A549 (cell line): ENCODE measurements around the gene TGIF1. TPM values are rescaled to one million over a fixed set of nuclear protein-coding genes. Genes with fewer than 3 reads are reported as not detected.

Experiments
- ATAC-seq, 2 experiments: fragments of 200-7000 bp in 1 of 2; fragments of >200 bp in 1 of 2; cut with Nextera tagmentation in 1 of 2; cut with Tn5 transposase in 1 of 2; 3 replicates each; pipeline versions ENCODE4 v1.8.0 to v1.9.1; 2018 to 2020; ENCODE audit warnings: mild to moderate bottlenecking in 1 of 2, moderate library complexity in 1 of 2
- CTCF ChIA-PET: fragments of 300-600 bp; sonication (Branson Sonifier 250); formaldehyde crosslinking; extraction: SDS; loops from one replicate; lab custom pipeline; 2021; ENCODE audit warnings: antibody characterized with exemption, inconsistent platforms; lab: Yijun Ruan, JAX
- POLR2A ChIA-PET: fragments of 350-600 bp; formaldehyde crosslinking; extraction: SDS; loops from one replicate; lab custom pipeline; 2021; ENCODE audit warnings: antibody characterized with exemption, inconsistent platforms; lab: Yijun Ruan, JAX
- DNase-seq, 2 experiments: peaks; one replicate each; pipeline versions ENCODE4 v3.0.0 to v3.0.0-alpha.2; 2011 to 2016; ENCODE audit warnings: low read depth in 1 of 2, low spot score in 1 of 2
- FAIRE-seq: peaks from 2 replicates; lab custom pipeline; 2011; peaks lifted over from hg19 to GRCh38; lab: Jason Lieb, UNC
- H3K27ac ChIP-seq, 2 experiments: fragments of >200 bp; sonication (Bioruptor Twin); formaldehyde crosslinking; 3 replicates each; pipeline ENCODE4 v1.5.1; 2016 to 2017
- H3K4me1 ChIP-seq: fragments of >200 bp; sonication (Bioruptor Twin); formaldehyde crosslinking; 3 replicates; pipeline ENCODE4 v1.6.1; 2016
- H3K4me2 ChIP-seq: fragments of >200 bp; sonication (Bioruptor Twin); formaldehyde crosslinking; 3 replicates; pipeline ENCODE4 v1.6.1; 2016
- H3K4me3 ChIP-seq: fragments of >200 bp; sonication (Bioruptor Twin); formaldehyde crosslinking; 3 replicates; pipeline ENCODE4 v1.5.1; 2016
- H3K9me3 ChIP-seq: fragments of >200 bp; sonication (Bioruptor Twin); formaldehyde crosslinking; 3 replicates; pipeline ENCODE4 v1.6.1; 2016
- BHLHE40 ChIP-seq: IDR thresholded peaks from 2 replicates; pipeline ENCODE4 v1.6.1; 2012; ENCODE audit warnings: low read depth, low read length, inconsistent platforms
- EHMT2 ChIP-seq: fragments of 200-600 bp; sonication (generic); IDR thresholded peaks from 2 replicates; pipeline ENCODE4 v1.6.1; 2016; ENCODE audit warnings: antibody characterized with exemption, low read depth, mild to moderate bottlenecking, moderate library complexity
- EP300 ChIP-seq, 2 experiments: fragments of >200 bp; sonication (Bioruptor Twin); formaldehyde crosslinking; IDR thresholded peaks; 2 replicates in 1 of 2; 3 replicates in 1 of 2; pipeline ENCODE4 v1.6.1; 2016 to 2017
- FOXS1 ChIP-seq: fragments of 250-450 bp; sonication (Bioruptor Pico); IDR thresholded peaks from 2 replicates; pipeline ENCODE4 v1.5.0; 2020; ENCODE audit warnings: mild to moderate bottlenecking, moderate library complexity
- GATA3 ChIP-seq: IDR thresholded peaks from 2 replicates; pipeline ENCODE4 v1.6.1; 2012; ENCODE audit warnings: borderline replicate concordance
- HOXB5 ChIP-seq: fragments of 250-450 bp; sonication (Bioruptor Pico); IDR thresholded peaks from 2 replicates; pipeline ENCODE4 v1.5.0; 2020; ENCODE audit warnings: mild to moderate bottlenecking, moderate library complexity
- KDM1A ChIP-seq: fragments of 200-600 bp; sonication (generic); IDR thresholded peaks from 2 replicates; pipeline ENCODE4 v1.6.1; 2016; ENCODE audit warnings: low read depth, mild to moderate bottlenecking
- NFE2L2 ChIP-seq: fragments of 150-350 bp; conservative IDR thresholded peaks from 2 replicates; pipeline ENCODE4 v1.6.1; 2014; ENCODE audit warnings: low read length
- NPAS2 ChIP-seq: fragments of 250-450 bp; sonication (Bioruptor Pico); IDR thresholded peaks from 2 replicates; pipeline ENCODE4 v1.8.0; 2022; ENCODE audit warnings: mild to moderate bottlenecking, moderate library complexity, borderline replicate concordance
- NR3C1 ChIP-seq: fragments of >200 bp; sonication (Bioruptor Twin); formaldehyde crosslinking; IDR thresholded peaks from 3 replicates; pipeline ENCODE4 v1.6.1; 2017
- PBX3 ChIP-seq: IDR thresholded peaks from 2 replicates; pipeline ENCODE4 v1.6.1; 2012
- POLR2A ChIP-seq: IDR thresholded peaks from 2 replicates; pipeline ENCODE4 v1.6.1; 2012; ENCODE audit warnings: mild to moderate bottlenecking, low read length
- RCOR1 ChIP-seq: fragments of 150-350 bp; IDR thresholded peaks from 2 replicates; pipeline ENCODE4 v1.6.1; 2014; ENCODE audit warnings: antibody characterized with exemption, low read length, low read depth
- REST ChIP-seq: fragments of 200-600 bp; sonication (generic); IDR thresholded peaks from 2 replicates; pipeline ENCODE4 v1.6.1; 2016; ENCODE audit warnings: antibody characterized with exemption, mild to moderate bottlenecking, moderate library complexity
- SREBF2 ChIP-seq: fragments of 450-650 bp; IDR thresholded peaks from 2 replicates; pipeline ENCODE4 v1.6.1; 2014; ENCODE audit warnings: mild to moderate bottlenecking, moderate library complexity
- TP53 ChIP-seq: fragments of 250-450 bp; sonication (Bioruptor Pico); IDR thresholded peaks from 2 replicates; pipeline ENCODE4 v1.5.0; 2021; ENCODE audit warnings: mild to moderate bottlenecking, moderate library complexity
- ZC3H11A ChIP-seq: fragments of 450-650 bp; IDR thresholded peaks from 2 replicates; pipeline ENCODE4 v1.6.1; 2014; ENCODE audit warnings: antibody characterized with exemption, mild to moderate bottlenecking
- ZFP36 ChIP-seq: fragments of 450-650 bp; IDR thresholded peaks from 2 replicates; pipeline ENCODE4 v1.6.1; 2014; ENCODE audit warnings: borderline replicate concordance; ENCODE audit not compliant: partially characterized antibody
- ZNF302 ChIP-seq: fragments of 250-450 bp; sonication (Bioruptor Pico); IDR thresholded peaks from 2 replicates; pipeline ENCODE4 v1.9.0; 2021; ENCODE audit warnings: inconsistent platforms, mild to moderate bottlenecking, moderate library complexity
- WGBS: methylation state at CpG from one replicate; pipeline ENCODE4 v1.1.6; 2017; ENCODE audit errors: missing lambda C conversion rate; 5-methylcytosine and 5-hydroxymethylcytosine counted together
- polyA plus RNA-seq, 4 experiments: library from polyadenylated mRNA; depleted of rRNA in 3 of 4; stranded (reverse); fragments of >200 nt; fragmentation: RNase III in 1 of 4; extraction: RNeasy Plus Mini Kit Qiagen cat#74134 plus additional on column Dnase treatment in 1 of 4; gene quantifications; 2 replicates in 3 of 4; 3 replicates in 1 of 4; pipeline ENCODE4 v1.2.3, GENCODE V29; 2011 to 2017
- TF ChIP-seq, protein P1 (sequence below): IDR thresholded peaks from 2 replicates; pipeline ENCODE4 v1.6.1; 2012; ENCODE audit warnings: low read depth, borderline replicate concordance
- TF ChIP-seq, protein P2 (sequence below): fragments of 450-650 bp; IDR thresholded peaks from 2 replicates; pipeline ENCODE4 v1.6.1; 2014; ENCODE audit warnings: antibody characterized with exemption
- TF ChIP-seq, protein P3 (sequence below): fragments of 250-450 bp; sonication (Bioruptor Pico); IDR thresholded peaks from 2 replicates; pipeline ENCODE4 v1.5.0; 2020; ENCODE audit warnings: low read depth, mild to moderate bottlenecking, moderate library complexity
- TF ChIP-seq, protein P4 (sequence below): fragments of >200 bp; sonication (Bioruptor Twin); formaldehyde crosslinking; IDR thresholded peaks from 3 replicates; pipeline ENCODE4 v1.6.1; 2016

TGIF1 gene
- polyA plus RNA-seq, 2 of the 4 experiments (the other 2 are of a cell fraction), result 160 to 174 TPM

GRCh38 chr18:3485153-3486149, 35.5 kb downstream of the TGIF1 start:
- Histone ChIP-seq H3K4me3 (no peak overlapping the region), H3K27ac (no peak overlapping the region), H3K4me1 (no peaks in the 10 kb centered on the region)
- CTCF ChIA-PET, result interaction anchor here (0.5 to 1.3 kb wide), 2 partner anchors 7 to 111 kb away, joined by 3 to 5 read pairs; no protein-coding TSS in a partner anchor
- no peak for FAIRE-seq
- 90% methylated on average over 9 of the region's 9 CpGs for WGBS
- TF ChIP-seq, protein P1, sequence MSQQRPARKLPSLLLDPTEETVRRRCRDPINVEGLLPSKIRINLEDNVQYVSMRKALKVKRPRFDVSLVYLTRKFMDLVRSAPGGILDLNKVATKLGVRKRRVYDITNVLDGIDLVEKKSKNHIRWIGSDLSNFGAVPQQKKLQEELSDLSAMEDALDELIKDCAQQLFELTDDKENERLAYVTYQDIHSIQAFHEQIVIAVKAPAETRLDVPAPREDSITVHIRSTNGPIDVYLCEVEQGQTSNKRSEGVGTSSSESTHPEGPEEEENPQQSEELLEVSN, result no peak
- TF ChIP-seq, protein P2, sequence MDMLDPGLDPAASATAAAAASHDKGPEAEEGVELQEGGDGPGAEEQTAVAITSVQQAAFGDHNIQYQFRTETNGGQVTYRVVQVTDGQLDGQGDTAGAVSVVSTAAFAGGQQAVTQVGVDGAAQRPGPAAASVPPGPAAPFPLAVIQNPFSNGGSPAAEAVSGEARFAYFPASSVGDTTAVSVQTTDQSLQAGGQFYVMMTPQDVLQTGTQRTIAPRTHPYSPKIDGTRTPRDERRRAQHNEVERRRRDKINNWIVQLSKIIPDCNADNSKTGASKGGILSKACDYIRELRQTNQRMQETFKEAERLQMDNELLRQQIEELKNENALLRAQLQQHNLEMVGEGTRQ, result no peak
- TF ChIP-seq KDM1A (no peak), PBX3 (no peak), TP53 (CRISPR knock-in tag) (no peak), POLR2A (no peak)
- TF ChIP-seq, protein P3, sequence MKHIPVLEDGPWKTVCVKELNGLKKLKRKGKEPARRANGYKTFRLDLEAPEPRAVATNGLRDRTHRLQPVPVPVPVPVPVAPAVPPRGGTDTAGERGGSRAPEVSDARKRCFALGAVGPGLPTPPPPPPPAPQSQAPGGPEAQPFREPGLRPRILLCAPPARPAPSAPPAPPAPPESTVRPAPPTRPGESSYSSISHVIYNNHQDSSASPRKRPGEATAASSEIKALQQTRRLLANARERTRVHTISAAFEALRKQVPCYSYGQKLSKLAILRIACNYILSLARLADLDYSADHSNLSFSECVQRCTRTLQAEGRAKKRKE (CRISPR knock-in tag), result no peak
- TF ChIP-seq, all 56 proteins: peak for 0
- no peak for DNase-seq
- Histone ChIP-seq H3K4me2 (no peak overlapping the region), H3K9me3 (no peaks in the 10 kb centered on the region)
- POLR2A ChIA-PET, result no interaction called here
- ATAC-seq, result no peak

DNA sequence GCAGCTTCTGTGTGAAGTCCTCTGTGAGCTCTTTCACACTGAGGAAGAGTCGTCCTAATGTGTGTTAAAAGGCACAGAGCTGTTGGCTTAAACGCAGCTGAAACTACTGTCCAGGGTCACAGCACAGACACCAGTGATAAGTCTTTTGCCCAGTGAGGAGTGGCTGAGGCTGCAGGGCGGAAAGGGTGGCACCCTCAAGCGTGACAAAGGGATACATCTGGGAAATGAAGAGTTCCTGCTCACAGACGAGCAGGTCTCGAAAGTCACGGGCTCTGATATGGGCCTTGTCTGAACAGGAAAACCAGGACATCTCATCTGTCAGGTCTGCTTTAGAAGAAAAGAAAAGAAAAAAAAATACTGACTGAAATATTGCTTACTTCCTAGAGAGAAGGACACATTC, 36.5 kb downstream of the TGIF1 start:
- no peak for ATAC-seq
- Histone ChIP-seq H3K27ac (peak overlapping the region in 1 of 2 experiments; percentile 35; a peak in 1 of 6 replicates), H3K9me3 (no peaks in the 10 kb centered on the region), H3K4me1 (no peaks in the 10 kb centered on the region), H3K4me2 (no peak overlapping the region), H3K4me3 (no peak overlapping the region)
- TF ChIP-seq GATA3, result no peak
- WGBS, result 82% methylated on average over 7 of the region's 7 CpGs
- DNase-seq, result no peak
- ChIA-PET CTCF (interaction anchor here (0.5 to 1.3 kb wide), 5 partner anchors 8 to 897 kb away, joined by 3 to 5 read pairs (median 4); no protein-coding TSS in a partner anchor), POLR2A (no interaction called here)
- FAIRE-seq, result no peak

- Histone ChIP-seq H3K4me2 (no peak overlapping the region), H3K4me3 (no peak overlapping the region), H3K9me3 (no peaks in the 10 kb centered on the region), H3K27ac (no peak overlapping the region), H3K4me1 (no peaks in the 10 kb centered on the region)
- 94% methylated on average over 6 of the region's 6 CpGs for WGBS
- ChIA-PET POLR2A (no interaction called here), CTCF (no interaction called here)
- DNase-seq, result no peak
- FAIRE-seq, result no peak
- no peak for ATAC-seq
- no peak for TF ChIP-seq RCOR1
- no peak for TF ChIP-seq EP300 (IDR thresholded peaks at IDR 0.05)
- no peak for TF ChIP-seq NR3C1
- TF ChIP-seq ZFP36, result no peak
- no peak for TF ChIP-seq SREBF2
- TF ChIP-seq GATA3, result no peak
- no peak for TF ChIP-seq ZC3H11A
- no peak for TF ChIP-seq REST
- TF ChIP-seq, protein P4, sequence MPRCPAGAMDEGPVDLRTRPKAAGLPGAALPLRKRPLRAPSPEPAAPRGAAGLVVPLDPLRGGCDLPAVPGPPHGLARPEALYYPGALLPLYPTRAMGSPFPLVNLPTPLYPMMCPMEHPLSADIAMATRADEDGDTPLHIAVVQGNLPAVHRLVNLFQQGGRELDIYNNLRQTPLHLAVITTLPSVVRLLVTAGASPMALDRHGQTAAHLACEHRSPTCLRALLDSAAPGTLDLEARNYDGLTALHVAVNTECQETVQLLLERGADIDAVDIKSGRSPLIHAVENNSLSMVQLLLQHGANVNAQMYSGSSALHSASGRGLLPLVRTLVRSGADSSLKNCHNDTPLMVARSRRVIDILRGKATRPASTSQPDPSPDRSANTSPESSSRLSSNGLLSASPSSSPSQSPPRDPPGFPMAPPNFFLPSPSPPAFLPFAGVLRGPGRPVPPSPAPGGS, result no peak
- TF ChIP-seq NPAS2, result no peak
- TF ChIP-seq HOXB5 (CRISPR knock-in tag), result no peak
- TF ChIP-seq FOXS1 (CRISPR knock-in tag), result no peak
- no peak for TF ChIP-seq BHLHE40
- TF ChIP-seq ZNF302 (CRISPR knock-in tag), result no peak
- TF ChIP-seq EHMT2, result no peak
- TF ChIP-seq, protein P2, result no peak
- TF ChIP-seq NFE2L2, result no peak
Measured at GRCh38 chr18:3489462-3489861, 39.5 kb downstream of the TGIF1 start.
